Measurements from ENCODE around the gene CLDN19. TPM values are rescaled to one million over a fixed set of nuclear protein-coding genes. Genes with fewer than 3 reads are reported as not detected.
A peak's percentile ranks its signal among the peaks of the same experiment; 100 is the strongest.

The CLDN19 gene
- total RNA-seq, 1 experiment from 2014 or later = 12.5 TPM

- no CpG with 5 or more reads among the region's 2 CpGs for WGBS (ENCODE audit: extremely low coverage, insufficient read length, low lambda C conversion rate)
- no peak overlapping the region for H3K27ac Mint-ChIP-seq
- H3K4me3 Mint-ChIP-seq = no peak overlapping the region; a peak in 2 of 5 replicates
These were observed 28.1 kb upstream of the CLDN19 start for GRCh38 chr1:42768172-42768571.

More at GRCh38 chr1:42768172-42768571, 28.1 kb upstream of the CLDN19 start:
- Histone ChIP-seq H3K27me3 (ENCODE audit: insufficient read depth, low read length) (no peaks in the 10 kb centered on the region), H3K18ac (ENCODE audit: insufficient read length, low read depth, low read length) (no peak overlapping the region), H3T11ph (ENCODE audit: low read length) (no peak overlapping the region), H3K23me2 (ENCODE audit: insufficient read length, low read depth, low read length, poor library complexity, severe bottlenecking) (peaks cover 7% of the 10 kb centered on the region), H2BK12ac (ENCODE audit: insufficient read length, low read depth, low read length) (no peak overlapping the region), H3K23ac (ENCODE audit: insufficient read length, low read depth, low read length) (no peak overlapping the region), H3K56ac (ENCODE audit: insufficient read length, low read depth, low read length) (no peak overlapping the region), H3K79me2 (ENCODE audit: insufficient read depth, low read length) (0 out of 2 replicates have a peak, but pooled peaks cover 3% of the 10 kb centered on the region), H2AK5ac (ENCODE audit: insufficient read length, low read length) (no peak overlapping the region), H3K79me1 (ENCODE audit: insufficient read depth, low read depth, low read length, poor library complexity, severe bottlenecking) (no peaks in the 10 kb centered on the region), H3K9ac (ENCODE audit: extremely low read depth, insufficient read length, low read length) (no peak overlapping the region), H3K9me3 (ENCODE audit: control insufficient read depth, low read depth, low read length) (no peaks in the 10 kb centered on the region), H4K8ac (replicated peaks; ENCODE audit: insufficient read length, low read depth, low read length) (no peak overlapping the region), H3K14ac (ENCODE audit: insufficient read depth, low read length) (no peak overlapping the region), H3K4ac (ENCODE audit: low read depth, low read length) (no peak overlapping the region), H2BK120ac (ENCODE audit: low read depth, low read length, poor library complexity, severe bottlenecking) (no peak overlapping the region), H2BK15ac (ENCODE audit: low read depth, low read length) (no peak overlapping the region), H4K5ac (ENCODE audit: insufficient read length, low read depth, low read length) (no peak overlapping the region), H3K4me2 (ENCODE audit: insufficient read depth, insufficient read length, low read length) (peak overlapping the region; percentile 91), H3K27ac (ENCODE audit: insufficient read length, low read depth, low read length) (no peak overlapping the region), H2AFZ (ENCODE audit: low read length) (no peak overlapping the region), H3K4me1 (ENCODE audit: insufficient read depth, low read length) (no peaks in the 10 kb centered on the region), H4K20me1 (ENCODE audit: control insufficient read depth, insufficient read depth, insufficient read length) (no peaks in the 10 kb centered on the region), H4K91ac (ENCODE audit: insufficient read length, low read depth, low read length) (no peak overlapping the region), H2BK5ac (ENCODE audit: insufficient read length, low read length) (no peak overlapping the region), H2BK20ac (ENCODE audit: low read depth, low read length, poor library complexity, severe bottlenecking) (no peak overlapping the region)
- no peak for TF ChIP-seq CTCF (conservative IDR thresholded peaks at IDR 0.05)
- Mint-ChIP-seq H3K9me3 (no peaks in the 10 kb centered on the region), H3K36me3 (ENCODE audit: insufficient read depth in 1 of 3, low read depth in 3 of 3) (peaks cover 8 to 26% (median 14%) of the 10 kb centered on the region in 3 experiments), H3K27me3 (ENCODE audit: low read depth) (no peaks in the 10 kb centered on the region), H3K4me1 (peaks cover 8 to 9% of the 10 kb centered on the region in 2 experiments)
- DNase-seq = no peak

Data from H9 (cell line).